ENCODE measurements around the gene MMP20.

MMP20 gene

DNA sequence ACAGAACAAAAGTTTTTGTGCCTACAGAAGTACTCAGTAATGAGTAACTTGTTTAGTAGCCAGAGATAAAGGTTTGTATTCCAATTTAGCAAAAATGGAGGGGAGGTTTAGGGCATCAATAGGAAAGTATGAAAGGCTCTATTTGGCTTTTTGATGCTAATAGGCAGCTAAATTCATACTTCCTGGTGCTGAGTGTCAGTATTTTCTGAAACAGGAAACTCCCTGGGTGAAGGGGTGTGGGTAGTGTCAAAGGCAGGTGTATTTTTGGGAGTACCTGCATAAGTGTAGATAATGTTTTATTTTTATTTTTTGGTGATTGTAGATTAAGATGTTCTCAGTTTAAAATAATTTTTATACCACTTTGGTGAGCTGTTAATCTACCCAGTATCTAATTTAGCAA, 65.3 kb downstream of the MMP20 start:
- no peak for TF ChIP-seq CTCF (IDR thresholded peaks at IDR 0.05; ENCODE audit: extremely low read depth, insufficient read depth, missing control alignments)
- no peak for DNase-seq (ENCODE audit: low spot score)
- in situ Hi-C loops (cut with MboI; ENCODE audit: low pct_unique_long_range_greater_than_20kb, low sequenced_read_pairs, unreplicated experiment): no loop called here

- in situ Hi-C loops (cut with MboI; ENCODE audit: low pct_unique_long_range_greater_than_20kb, low sequenced_read_pairs, unreplicated experiment): no loop called here
- no peak for TF ChIP-seq CTCF (IDR thresholded peaks at IDR 0.05; ENCODE audit: extremely low read depth, insufficient read depth, missing control alignments)
- no peak for DNase-seq (ENCODE audit: low spot score)
Observed at GRCh38 chr11:102555091-102555490, 70.0 kb downstream of the MMP20 start.

- in situ Hi-C loops (cut with MboI; ENCODE audit: low pct_unique_long_range_greater_than_20kb, low sequenced_read_pairs, unreplicated experiment): no loop called here
- peak; percentile 31 for DNase-seq (ENCODE audit: low spot score)
- TF ChIP-seq CTCF (IDR thresholded peaks at IDR 0.05; ENCODE audit: extremely low read depth, insufficient read depth, missing control alignments): no peak
Observed at GRCh38 chr11:102553835-102554282, 71.3 kb downstream of the MMP20 start.

- DNase-seq (ENCODE audit: low spot score): no peak
- TF ChIP-seq CTCF (IDR thresholded peaks at IDR 0.05; ENCODE audit: extremely low read depth, insufficient read depth, missing control alignments): no peak
- in situ Hi-C loops (cut with MboI; ENCODE audit: low pct_unique_long_range_greater_than_20kb, low sequenced_read_pairs, unreplicated experiment): no loop called here
Observed at GRCh38 chr11:102552447-102553194, 72.5 kb downstream of the MMP20 start.

- no peak for TF ChIP-seq CTCF (IDR thresholded peaks at IDR 0.05; ENCODE audit: extremely low read depth, insufficient read depth, missing control alignments)
- no peak for DNase-seq (ENCODE audit: low spot score)
- in situ Hi-C loops (cut with MboI; ENCODE audit: low pct_unique_long_range_greater_than_20kb, low sequenced_read_pairs, unreplicated experiment): no loop called here
Observed at GRCh38 chr11:102552020-102552419, 73.1 kb downstream of the MMP20 start.

DNA sequence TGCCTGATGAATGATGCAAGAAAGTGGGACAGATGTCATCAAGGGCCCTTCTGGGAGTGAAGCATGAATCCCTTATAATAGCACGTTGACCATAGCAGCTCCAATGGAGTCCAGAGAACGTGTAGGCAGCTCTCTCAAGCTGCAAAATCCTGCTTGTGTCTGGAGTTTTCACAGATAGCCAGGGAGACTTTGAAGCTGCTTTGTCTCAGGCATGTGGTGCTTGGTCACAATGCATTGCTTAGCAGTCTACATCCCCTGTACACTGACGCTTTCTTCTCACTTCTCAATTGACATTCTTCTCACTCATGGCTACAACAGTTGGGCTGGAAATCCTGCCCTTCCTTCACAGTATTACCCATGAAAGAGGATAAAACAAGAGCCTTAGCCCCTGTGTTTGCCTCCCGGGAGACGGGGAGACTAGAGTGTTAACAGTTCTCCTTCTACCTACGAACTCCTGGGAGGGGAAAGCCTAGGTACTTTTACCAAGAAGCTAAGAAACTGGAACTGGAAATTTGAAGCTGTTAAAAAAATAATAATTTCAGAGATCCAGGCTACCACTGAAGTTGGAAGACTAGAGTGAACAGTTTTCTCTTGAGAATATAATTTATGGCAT, 73.9 kb downstream of the MMP20 start:
- in situ Hi-C loops (cut with MboI; ENCODE audit: low pct_unique_long_range_greater_than_20kb, low sequenced_read_pairs, unreplicated experiment): no loop called here
- DNase-seq (ENCODE audit: low spot score): no peak

More for the DNA sequence above, 73.9 kb downstream of the MMP20 start:
- TF ChIP-seq CTCF (IDR thresholded peaks at IDR 0.05; ENCODE audit: extremely low read depth, insufficient read depth, missing control alignments): no peak

Data from GM13977 (cell line).